ENCODE data around the gene OS9.

The OS9 gene

DNA sequence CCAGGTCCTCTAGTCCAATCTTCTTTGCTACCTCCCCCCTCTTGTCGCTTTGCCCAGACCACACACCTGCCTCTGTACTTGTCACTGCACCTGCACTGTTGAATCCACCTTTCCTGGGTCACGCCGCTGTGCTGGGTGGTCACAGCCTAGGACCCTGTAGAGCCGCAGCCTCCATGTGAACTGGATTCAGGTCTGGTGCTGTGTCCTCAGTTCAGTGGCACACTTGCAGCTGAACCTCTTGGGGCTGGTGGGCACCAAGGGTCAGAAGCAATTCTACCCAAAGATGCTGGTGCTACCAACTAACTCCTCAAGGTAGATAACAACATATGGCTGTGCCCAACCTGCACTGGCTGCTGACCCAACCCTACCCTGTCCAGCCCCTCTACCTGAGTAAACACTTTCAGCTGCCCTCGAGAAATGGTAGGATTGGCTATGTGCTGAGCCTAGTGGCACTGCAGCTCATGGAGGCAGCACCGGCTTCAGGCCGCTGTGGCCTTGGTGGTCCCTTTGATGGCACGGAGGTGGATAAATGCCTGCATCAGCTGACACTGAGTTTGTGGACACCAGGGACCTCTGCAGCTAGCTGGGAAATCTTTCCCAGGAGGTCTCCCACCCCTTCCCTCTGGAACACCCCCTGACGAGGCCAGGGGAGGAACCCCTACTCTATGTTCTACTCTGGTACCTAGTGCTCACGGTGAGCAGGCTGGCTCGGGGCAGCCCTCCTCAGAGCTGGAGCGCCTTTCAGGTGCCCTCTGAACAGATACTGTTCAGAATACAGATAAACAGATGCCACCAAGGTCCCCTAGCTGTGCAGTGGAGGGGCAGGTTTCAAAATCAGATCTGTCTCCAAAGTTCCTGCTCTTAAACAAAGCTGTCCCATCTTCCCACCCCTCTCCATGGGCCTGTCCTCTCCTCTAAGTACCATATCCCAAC lies 30.3 kb downstream of the OS9 start:
- no peak for DNase-seq

GRCh38 chr12:57724936-57725740 lies 31.2 kb downstream of the OS9 start:
- no peak for DNase-seq

DNA sequence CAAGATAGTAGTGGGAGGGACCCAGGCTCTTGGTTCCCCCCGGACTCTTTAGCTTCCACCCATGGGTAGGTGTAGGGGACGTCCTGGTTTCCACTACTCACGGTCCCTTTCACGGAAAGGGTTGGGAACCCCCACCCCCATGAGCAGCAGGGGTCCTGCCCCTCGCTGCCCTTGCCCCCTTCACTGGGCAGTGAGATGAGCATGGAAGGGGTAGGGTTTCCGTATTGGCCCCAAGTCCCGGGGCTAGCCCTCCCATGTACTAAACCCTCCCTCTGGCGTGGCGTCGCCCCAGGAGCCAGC lies 31.9 kb downstream of the OS9 start:
- DNase-seq: no peak

DNA sequence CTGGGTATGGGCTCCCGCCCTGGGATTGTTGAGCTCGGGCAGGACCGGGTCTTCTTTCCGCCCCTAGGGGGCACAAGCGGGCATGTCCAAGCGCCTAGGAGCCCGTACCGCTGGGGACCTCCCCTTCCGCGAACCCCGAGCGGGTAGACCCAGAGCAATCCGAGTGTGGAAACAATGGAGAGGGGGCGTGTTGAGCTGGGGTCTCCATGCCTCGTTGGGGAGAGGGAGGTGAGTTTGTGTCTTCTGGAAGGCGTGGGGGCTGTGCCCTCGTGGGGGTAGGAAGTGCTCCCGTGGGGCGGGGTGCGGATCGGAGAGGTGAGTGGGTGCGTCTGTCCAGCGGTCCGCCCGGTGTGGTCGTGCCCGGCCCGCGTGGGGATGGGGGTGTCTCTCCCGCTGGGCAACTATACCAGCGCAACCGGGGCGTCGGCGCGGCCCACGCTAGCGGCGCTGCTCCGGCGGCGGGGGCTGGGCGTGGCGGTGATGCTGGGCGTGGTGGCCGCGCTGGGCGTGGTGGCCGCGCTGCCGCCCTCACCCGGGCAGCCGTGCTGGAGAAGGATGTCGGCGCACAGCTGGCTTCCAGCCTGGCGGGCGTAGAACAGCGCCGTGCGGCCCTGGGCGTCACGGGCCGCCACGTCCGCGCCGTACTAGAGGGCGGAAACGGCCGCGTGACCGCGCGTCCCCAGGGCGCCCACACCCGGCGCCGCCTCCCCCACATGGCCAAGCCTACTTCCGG lies 32.4 kb downstream of the OS9 start:
- no peak for DNase-seq

DNA sequence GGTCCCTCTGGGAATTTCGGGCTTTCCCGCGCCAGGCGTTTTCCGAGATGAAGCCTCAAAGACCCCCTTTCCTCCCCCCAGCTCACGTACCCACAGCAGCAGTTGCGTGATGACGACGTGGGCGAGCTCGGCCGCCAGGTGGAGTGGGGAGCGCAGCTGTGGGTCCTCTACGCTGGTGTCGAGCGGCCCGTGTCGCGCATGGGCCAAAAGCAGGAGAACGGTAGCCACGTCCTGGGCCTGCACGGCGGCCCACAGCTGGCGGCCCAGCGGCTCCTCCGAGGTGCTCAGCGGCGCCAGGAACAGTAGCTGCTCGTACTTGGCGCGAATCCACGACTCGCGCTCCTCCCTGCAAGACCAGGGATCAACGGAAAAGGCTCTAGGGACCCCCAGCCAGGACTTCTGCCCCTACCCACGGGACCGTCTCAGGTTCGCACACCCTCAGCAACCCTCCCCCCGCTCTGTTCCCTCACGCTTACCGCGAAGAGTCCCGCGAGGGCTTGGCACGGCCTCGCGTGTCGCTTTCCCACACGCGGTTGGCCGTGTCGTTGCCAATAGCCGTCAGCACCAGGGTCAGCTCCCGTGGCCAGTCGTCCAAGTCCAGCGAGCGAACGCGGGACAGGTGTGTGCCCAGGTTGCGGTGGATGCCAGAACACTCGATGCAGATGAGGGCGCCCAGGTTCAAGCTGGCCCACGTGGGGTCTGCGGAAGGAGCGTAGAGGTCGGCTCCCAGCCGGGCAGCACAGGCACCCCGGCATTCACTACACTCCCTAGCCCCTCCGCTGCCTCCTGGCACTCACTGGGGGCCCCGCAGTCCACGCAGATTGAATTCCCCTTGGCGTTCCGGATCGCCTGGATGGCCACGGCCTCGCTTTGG lies 33.2 kb downstream of the OS9 start:
- DNase-seq: no peak

- DNase-seq: no peak
Observed at GRCh38 chr12:57727758-57728395, 33.9 kb downstream of the OS9 start.

GRCh38 chr12:57729321-57729844 lies 35.5 kb downstream of the OS9 start:
- no peak for DNase-seq

DNA sequence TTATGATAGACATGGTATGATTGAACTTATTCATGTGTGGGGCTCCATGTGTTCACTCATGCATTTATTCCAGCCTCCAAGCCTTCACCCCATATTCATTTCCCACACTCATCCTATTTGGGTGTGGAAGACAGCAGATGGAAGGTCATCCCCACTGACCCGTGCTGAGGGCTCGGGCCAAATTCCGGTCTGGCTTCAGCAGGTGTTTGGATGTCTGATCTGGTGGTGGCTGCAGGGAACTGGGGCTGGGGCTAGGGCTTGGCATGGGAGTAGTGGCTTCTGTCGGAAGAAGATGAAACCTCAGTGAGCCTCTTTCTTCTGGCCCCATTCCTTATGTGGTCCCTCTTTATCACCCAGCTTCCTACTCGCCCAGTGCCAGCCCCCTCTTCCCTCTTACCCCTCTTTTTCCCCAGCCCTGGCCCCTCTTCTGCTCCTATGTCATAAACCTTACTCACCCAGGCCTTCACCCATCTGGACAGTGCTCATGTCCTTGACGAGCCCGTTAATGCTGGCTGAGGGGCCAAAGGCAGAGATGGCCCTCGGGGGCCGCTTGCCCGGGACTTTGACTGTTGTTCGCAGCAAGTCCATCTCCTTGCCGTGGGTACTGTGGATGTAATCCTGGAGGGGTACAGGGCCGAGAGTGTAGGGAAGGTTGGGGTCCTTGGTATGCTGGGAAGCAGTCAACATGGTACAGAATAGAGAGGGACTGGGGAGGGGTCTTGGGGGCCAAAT lies 36.6 kb downstream of the OS9 start:
- no peak for DNase-seq

DNA sequence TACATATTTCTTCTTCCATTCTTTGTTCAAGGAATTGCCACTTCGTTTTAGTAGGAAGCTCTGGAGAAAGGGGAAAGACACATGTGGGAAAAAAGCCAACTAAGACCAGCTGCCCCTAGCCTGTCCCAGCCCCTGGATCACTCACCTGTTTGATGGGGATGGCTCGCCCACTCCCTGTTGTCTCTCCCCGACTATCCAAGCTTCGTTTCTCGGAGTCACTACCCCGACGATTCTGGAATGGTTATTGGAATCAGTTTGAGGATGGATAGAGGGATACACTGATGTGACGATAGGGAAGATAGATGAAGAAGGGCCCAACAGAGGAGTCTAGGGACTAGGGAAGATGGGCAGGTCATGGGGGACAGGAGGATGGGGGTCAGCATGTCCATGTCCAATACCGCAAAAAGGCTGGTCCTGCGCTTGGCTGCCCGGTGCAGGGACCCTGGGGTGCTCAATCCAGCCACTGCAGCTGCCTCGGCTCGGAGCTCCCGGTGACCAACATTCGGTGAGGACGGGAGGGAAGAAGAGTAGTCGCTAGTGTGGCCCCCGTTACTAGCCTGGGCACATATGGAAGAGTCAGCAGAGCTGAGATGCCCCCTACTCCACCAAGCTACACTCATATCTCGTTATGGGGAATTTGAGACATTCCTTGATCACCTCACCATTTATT lies 37.6 kb downstream of the OS9 start:
- no peak for DNase-seq

DNA sequence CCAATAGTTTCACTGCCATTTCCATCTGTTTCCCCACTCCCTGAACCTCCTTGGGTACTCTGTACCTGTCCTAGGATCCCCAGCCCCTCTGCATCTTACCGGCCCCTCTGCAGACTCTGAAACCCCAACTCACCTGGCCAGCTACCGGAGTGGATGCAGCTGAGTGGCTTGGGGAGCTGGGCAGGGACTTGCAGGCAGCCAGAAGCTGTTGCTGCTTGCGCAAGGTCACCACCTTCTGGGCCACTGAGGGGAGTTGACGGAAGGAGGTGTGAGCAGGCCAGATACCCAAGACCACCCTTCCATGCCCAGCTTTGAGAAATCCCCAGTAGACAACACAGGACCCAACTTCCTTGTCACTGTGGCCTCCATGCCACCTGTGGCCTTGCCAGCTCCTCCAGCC lies 38.3 kb downstream of the OS9 start:
- no peak for DNase-seq

GRCh38 chr12:57732726-57733593 lies 39.0 kb downstream of the OS9 start:
- no peak for DNase-seq

DNA sequence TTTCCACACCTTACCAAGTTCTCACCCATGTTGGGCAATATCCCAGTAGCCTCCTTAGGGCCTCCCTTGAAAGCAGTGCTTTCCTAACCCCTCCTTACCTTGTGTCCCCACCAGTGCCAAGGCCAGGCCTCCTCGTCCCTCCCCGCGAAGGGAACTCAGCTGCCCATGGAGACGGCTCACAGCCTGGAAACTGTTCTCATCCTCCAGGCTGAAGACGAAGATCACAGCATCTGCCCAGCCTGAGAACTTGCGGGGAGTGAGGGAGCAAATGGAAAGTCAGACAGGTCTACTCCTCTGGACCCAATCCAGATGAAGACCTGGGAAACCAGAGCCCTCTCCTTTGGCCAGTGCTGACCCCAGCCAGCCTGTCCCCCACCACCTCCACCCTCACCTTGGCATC lies 40.0 kb downstream of the OS9 start:
- no peak for DNase-seq

DNA sequence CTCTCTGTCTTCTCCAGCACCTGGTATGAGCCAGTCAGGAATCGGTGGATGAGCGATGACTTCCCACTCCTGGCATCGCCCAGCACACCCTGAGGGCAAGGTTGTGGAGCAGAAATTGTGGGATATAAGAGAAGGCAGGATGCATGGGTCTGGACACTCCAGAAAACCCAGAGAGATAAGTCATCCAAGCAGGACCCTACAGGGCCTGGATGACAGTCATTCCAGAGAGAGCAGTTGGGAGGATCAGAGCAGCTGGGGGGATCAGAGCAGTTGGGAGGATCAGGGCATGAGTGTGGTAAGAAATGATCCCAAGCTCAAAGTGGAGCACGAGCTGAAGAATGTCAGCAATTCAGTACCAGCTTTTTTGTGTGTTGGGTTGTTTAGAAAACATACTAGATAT lies 40.7 kb downstream of the OS9 start:
- no peak for DNase-seq

- DNase-seq: no peak
Observed at GRCh38 chr12:57735198-57735855, 41.4 kb downstream of the OS9 start.

- DNase-seq: no peak
Observed at GRCh38 chr12:57735952-57736740, 42.2 kb downstream of the OS9 start.

GRCh38 chr12:57736741-57737466 lies 43.0 kb downstream of the OS9 start:
- DNase-seq: no peak
